Activated naive CD8-positive, alpha-beta T cell treated with anti-CD3 and anti-CD28 coated beads, Interleukin-2, amount 50 U/mL, for 24 hours (primary cell): ENCODE results near the gene PLEKHF1.

Experiments
- ATAC-seq: fragments of 150-1000 bp; cut with Tn5 transposase; one replicate; pipeline ENCODE4 v1.10.0; 2021
- DNase-seq: peaks from one replicate; pipeline ENCODE4 v3.0.0; 2021
- H3K27ac Mint-ChIP-seq: one replicate; pipeline ENCODE4 v1.8.0; 2021; ENCODE audit warnings: mild to moderate bottlenecking, mixed read lengths
- H3K27me3 Mint-ChIP-seq: one replicate; pipeline ENCODE4 v1.8.0; 2021; ENCODE audit warnings: mixed read lengths
- H3K36me3 Mint-ChIP-seq: one replicate; pipeline ENCODE4 v1.8.0; 2021; ENCODE audit warnings: low read depth, mixed read lengths
- H3K4me1 Mint-ChIP-seq: one replicate; pipeline ENCODE4 v1.8.0; 2021; ENCODE audit warnings: mixed read lengths
- H3K4me3 Mint-ChIP-seq: one replicate; pipeline ENCODE4 v1.8.0; 2021; ENCODE audit warnings: mild to moderate bottlenecking, moderate library complexity, mixed read lengths
- H3K9me3 Mint-ChIP-seq: one replicate; pipeline ENCODE4 v1.8.0; 2021; ENCODE audit warnings: mixed read lengths

Gene PLEKHF1

GRCh38 chr19:29675650-29676186 is 10.5 kb downstream of the PLEKHF1 start:
- no peak overlapping the region for H3K27ac Mint-ChIP-seq
- H3K4me3 Mint-ChIP-seq: no peak overlapping the region
- peaks cover 28% of the 10 kb centered on the region for H3K36me3 Mint-ChIP-seq

GRCh38 chr19:29676586-29676985 is 11.3 kb downstream of the PLEKHF1 start:
- Mint-ChIP-seq H3K36me3 (peaks cover 21% of the 10 kb centered on the region), H3K27ac (peak overlapping the region; percentile 42), H3K4me3 (no peak overlapping the region), H3K9me3 (no peaks in the 10 kb centered on the region), H3K27me3 (no peaks in the 10 kb centered on the region), H3K4me1 (peaks cover 79% of the 10 kb centered on the region)
- DNase-seq: no peak
- ATAC-seq: no peak

More at GRCh38 chr19:29675650-29676186, 10.5 kb downstream of the PLEKHF1 start:
- Mint-ChIP-seq H3K27me3 (no peaks in the 10 kb centered on the region), H3K9me3 (no peaks in the 10 kb centered on the region), H3K4me1 (peaks cover 79% of the 10 kb centered on the region)
- no peak for ATAC-seq
- no peak for DNase-seq

- H3K4me1 Mint-ChIP-seq: peaks cover 76% of the 10 kb centered on the region
- H3K4me3 Mint-ChIP-seq: no peak overlapping the region
- DNase-seq: no peak
- peaks cover 18% of the 10 kb centered on the region for H3K36me3 Mint-ChIP-seq
- H3K27me3 Mint-ChIP-seq: no peaks in the 10 kb centered on the region
- H3K9me3 Mint-ChIP-seq: no peaks in the 10 kb centered on the region
- no peak for ATAC-seq
- H3K27ac Mint-ChIP-seq: no peak overlapping the region
Measured at GRCh38 chr19:29677001-29677817, 11.9 kb downstream of the PLEKHF1 start.

- Mint-ChIP-seq H3K9me3 (no peaks in the 10 kb centered on the region), H3K36me3 (peaks cover 13% of the 10 kb centered on the region), H3K4me3 (no peak overlapping the region), H3K4me1 (peaks cover 71% of the 10 kb centered on the region), H3K27me3 (no peaks in the 10 kb centered on the region), H3K27ac (no peak overlapping the region)
- DNase-seq: no peak
- no peak for ATAC-seq
Measured at GRCh38 chr19:29678484-29679106, 13.3 kb downstream of the PLEKHF1 start.

- no peak for ATAC-seq
- H3K4me1 Mint-ChIP-seq: peaks cover 70% of the 10 kb centered on the region
Measured at GRCh38 chr19:29679598-29680210, 14.4 kb downstream of the PLEKHF1 start.

GRCh38 chr19:29680447-29680846 is 15.2 kb downstream of the PLEKHF1 start:
- no peaks in the 10 kb centered on the region for H3K9me3 Mint-ChIP-seq
- DNase-seq: peak; percentile 86
- H3K4me3 Mint-ChIP-seq: peak overlapping the region; percentile 45
- no peaks in the 10 kb centered on the region for H3K27me3 Mint-ChIP-seq
- peaks cover 12% of the 10 kb centered on the region for H3K36me3 Mint-ChIP-seq
- peak; percentile 87 for ATAC-seq
- H3K27ac Mint-ChIP-seq: peak overlapping the region; percentile 87
- peaks cover 66% of the 10 kb centered on the region for H3K4me1 Mint-ChIP-seq

More at GRCh38 chr19:29679598-29680210, 14.4 kb downstream of the PLEKHF1 start:
- Mint-ChIP-seq H3K4me3 (peak overlapping the region; percentile 42), H3K27ac (peak overlapping the region; percentile 87), H3K36me3 (peaks cover 12% of the 10 kb centered on the region), H3K27me3 (no peaks in the 10 kb centered on the region), H3K9me3 (no peaks in the 10 kb centered on the region)
- no peak for DNase-seq

- Mint-ChIP-seq H3K4me3 (peak overlapping the region; percentile 45), H3K4me1 (peaks cover 61% of the 10 kb centered on the region), H3K27ac (peak overlapping the region; percentile 87), H3K9me3 (no peaks in the 10 kb centered on the region), H3K36me3 (peaks cover 10% of the 10 kb centered on the region), H3K27me3 (no peaks in the 10 kb centered on the region)
- DNase-seq: no peak
- ATAC-seq: no peak
Measured at GRCh38 chr19:29680937-29681336, 15.7 kb downstream of the PLEKHF1 start.

- Mint-ChIP-seq H3K9me3 (no peaks in the 10 kb centered on the region), H3K27me3 (no peaks in the 10 kb centered on the region), H3K27ac (peak overlapping the region; percentile 87), H3K4me1 (peaks cover 59% of the 10 kb centered on the region), H3K36me3 (peaks cover 6% of the 10 kb centered on the region), H3K4me3 (peak overlapping the region; percentile 45)
- no peak for DNase-seq
- ATAC-seq: no peak
Measured at GRCh38 chr19:29681422-29682235, 16.4 kb downstream of the PLEKHF1 start.

- Mint-ChIP-seq H3K4me3 (no peak overlapping the region), H3K4me1 (peaks cover 59% of the 10 kb centered on the region), H3K27ac (no peak overlapping the region), H3K36me3 (no peaks in the 10 kb centered on the region), H3K9me3 (no peaks in the 10 kb centered on the region), H3K27me3 (no peaks in the 10 kb centered on the region)
- ATAC-seq (no peak), DNase-seq (no peak)
Measured at GRCh38 chr19:29682236-29682895, 17.1 kb downstream of the PLEKHF1 start.

- H3K4me1 Mint-ChIP-seq: peaks cover 64% of the 10 kb centered on the region
- no peaks in the 10 kb centered on the region for H3K9me3 Mint-ChIP-seq
- DNase-seq: no peak
- no peak overlapping the region for H3K4me3 Mint-ChIP-seq
- no peaks in the 10 kb centered on the region for H3K27me3 Mint-ChIP-seq
- H3K27ac Mint-ChIP-seq: no peak overlapping the region
- no peaks in the 10 kb centered on the region for H3K36me3 Mint-ChIP-seq
- ATAC-seq: no peak
Measured at GRCh38 chr19:29683009-29683408, 17.7 kb downstream of the PLEKHF1 start.

GRCh38 chr19:29685326-29685725 is 20.1 kb downstream of the PLEKHF1 start:
- Mint-ChIP-seq H3K9me3 (peaks cover 5% of the 10 kb centered on the region), H3K36me3 (peaks cover 5% of the 10 kb centered on the region), H3K27me3 (no peaks in the 10 kb centered on the region), H3K4me1 (peaks cover 61% of the 10 kb centered on the region), H3K27ac (no peak overlapping the region), H3K4me3 (no peak overlapping the region)
- no peak for DNase-seq
- no peak for ATAC-seq

- DNase-seq (no peak), ATAC-seq (no peak)
- Mint-ChIP-seq H3K4me3 (no peak overlapping the region), H3K36me3 (peaks cover 5% of the 10 kb centered on the region), H3K4me1 (peaks cover 59% of the 10 kb centered on the region), H3K27me3 (no peaks in the 10 kb centered on the region), H3K9me3 (peaks cover 5% of the 10 kb centered on the region), H3K27ac (peak overlapping the region; percentile 19)
Measured at GRCh38 chr19:29686285-29686805, 21.1 kb downstream of the PLEKHF1 start.

GRCh38 chr19:29687244-29687896 is 22.1 kb downstream of the PLEKHF1 start:
- H3K9me3 Mint-ChIP-seq: peaks cover 5% of the 10 kb centered on the region
- DNase-seq (peak; percentile 60), ATAC-seq (peak; percentile 91)
- H3K36me3 Mint-ChIP-seq: peaks cover 5% of the 10 kb centered on the region
- H3K27ac Mint-ChIP-seq: peak overlapping the region; percentile 82
- H3K4me3 Mint-ChIP-seq: peak overlapping the region; percentile 7
- H3K27me3 Mint-ChIP-seq: no peaks in the 10 kb centered on the region
- H3K4me1 Mint-ChIP-seq: peaks cover 54% of the 10 kb centered on the region
